Natural killer cell (primary cell): ENCODE measurements around the gene TRIM29. TPM values are rescaled to one million over a fixed set of nuclear protein-coding genes. Genes with fewer than 3 reads are reported as not detected.

Source experiments
- ATAC-seq, 3 donors: fragments of 150-1000 bp in 2 of 3; fragments of 200-7000 bp in 1 of 3; cut with Tn5 transposase; 1 replicate in 1 of 3; 2 replicates in 2 of 3; pipeline ENCODE4 v1.10.0; 2021; ENCODE audit warnings: mild to moderate bottlenecking in 2 of 3, moderate library complexity in 2 of 3
- DNase-seq, 2 donors: peaks; one replicate each; pipeline versions ENCODE4 v3.0.0 to v3.0.0-alpha.2; 2013 to 2021; ENCODE audit warnings: mixed read lengths in 1 of 2
- H3K27ac ChIP-seq: one replicate; pipeline ENCODE4 v1.5.1; 2013; ENCODE audit warnings: mild to moderate bottlenecking, low read length
- H3K27me3 ChIP-seq: one replicate; pipeline ENCODE4 v1.6.1; 2013; ENCODE audit warnings: low read length; ENCODE audit not compliant: control insufficient read depth, insufficient read depth
- H3K36me3 ChIP-seq: one replicate; pipeline ENCODE4 v1.6.1; 2013; ENCODE audit warnings: low read length; ENCODE audit not compliant: control insufficient read depth, insufficient read depth
- H3K4me1 ChIP-seq: one replicate; pipeline ENCODE4 v1.6.1; 2013; ENCODE audit warnings: low read length; ENCODE audit not compliant: control insufficient read depth, insufficient read depth
- H3K4me3 ChIP-seq: one replicate; pipeline ENCODE4 v1.5.1; 2013; ENCODE audit warnings: low read length
- H3K9me3 ChIP-seq: one replicate; pipeline ENCODE4 v1.6.1; 2013; ENCODE audit warnings: low read length; ENCODE audit not compliant: control insufficient read depth, insufficient read depth
- H3K27ac Mint-ChIP-seq, 2 donors: one replicate each; pipeline ENCODE4 v1.8.0; 2022; ENCODE audit warnings: mild to moderate bottlenecking in 2 of 2, mixed read lengths in 2 of 2, moderate library complexity in 1 of 2
- H3K27me3 Mint-ChIP-seq, 2 donors: one replicate each; pipeline ENCODE4 v1.8.0; 2022; ENCODE audit warnings: low read depth in 2 of 2, mixed read lengths in 2 of 2
- H3K36me3 Mint-ChIP-seq: one replicate; pipeline ENCODE4 v1.8.0; 2022; ENCODE audit warnings: mixed read lengths
- H3K4me1 Mint-ChIP-seq, 2 donors: one replicate each; pipeline ENCODE4 v1.8.0; 2022; ENCODE audit warnings: mixed read lengths in 2 of 2
- H3K4me3 Mint-ChIP-seq: one replicate; pipeline ENCODE4 v1.8.0; 2022; ENCODE audit warnings: mild to moderate bottlenecking, moderate library complexity, mixed read lengths
- H3K9me3 Mint-ChIP-seq, 2 donors: one replicate each; pipeline ENCODE4 v1.8.0; 2022; ENCODE audit warnings: mixed read lengths in 2 of 2
- CTCF ChIP-seq: fragments of 200-600 bp; IDR thresholded peaks from one replicate; pipeline ENCODE4 v1.8.0; 2022; ENCODE audit warnings: antibody characterized with exemption
- WGBS: methylation state at CpG from one replicate; pipeline ENCODE4 v1.1.7; 2013; ENCODE audit warnings: missing lambda C conversion rate; ENCODE audit not compliant: insufficient coverage; 5-methylcytosine and 5-hydroxymethylcytosine counted together
- intact Hi-C: fragments of 100-400 bp; cut with micrococcal nuclease; formaldehyde crosslinking; loops from one replicate; pipeline ENCODE4 v1.14.2; 2022
- total RNA-seq, 4 donors: library from RNA; stranded (reverse); fragments of 120-200 nt in 1 of 4; gene quantifications; one replicate each; pipeline versions ENCODE4 v1.2.3 to v1.2.4, GENCODE V29; 2013 to 2022

TRIM29 gene
- total RNA-seq, 3 donors from 2014 or later (not counting 1 experiment from before 2014, with no cell fraction given): not detected

- no peak for DNase-seq
- Histone ChIP-seq H3K4me1 (no peaks in the 10 kb centered on the region), H3K36me3 (no peaks in the 10 kb centered on the region), H3K4me3 (no peak overlapping the region), H3K27me3 (no peaks in the 10 kb centered on the region), H3K9me3 (no peaks in the 10 kb centered on the region), H3K27ac (no peak overlapping the region)
- no peaks in the 10 kb centered on the region for H3K4me1 Mint-ChIP-seq
- no peaks in the 10 kb centered on the region for H3K9me3 Mint-ChIP-seq
- H3K27me3 Mint-ChIP-seq: peaks cover 0 to 13% of the 10 kb centered on the region in 2 donors
- ATAC-seq: no peak
- TF ChIP-seq CTCF: no peak
- H3K4me3 Mint-ChIP-seq: no peak overlapping the region
- no peaks in the 10 kb centered on the region for H3K36me3 Mint-ChIP-seq
- no peak overlapping the region for H3K27ac Mint-ChIP-seq
- intact Hi-C loops: no loop called here
- WGBS: 88% methylated on average over 8 of the region's 8 CpGs
These were observed 12.4 kb downstream of the TRIM29 start for GRCh38 chr11:120125509-120125908.

- ATAC-seq (no peak), DNase-seq (no peak)
- Mint-ChIP-seq H3K36me3 (no peaks in the 10 kb centered on the region), H3K4me1 (no peaks in the 10 kb centered on the region), H3K4me3 (no peak overlapping the region), H3K27me3 (peaks cover 0 to 13% of the 10 kb centered on the region in 2 donors), H3K27ac (no peak overlapping the region), H3K9me3 (no peaks in the 10 kb centered on the region)
- intact Hi-C loops: no loop called here
- no peaks in the 10 kb centered on the region for H3K27me3 ChIP-seq
- H3K9me3 ChIP-seq: no peaks in the 10 kb centered on the region
- H3K4me1 ChIP-seq: no peaks in the 10 kb centered on the region
- WGBS: 69% methylated on average over 5 of the region's 5 CpGs
- H3K4me3 ChIP-seq: no peak overlapping the region
- no peak for TF ChIP-seq CTCF
- H3K27ac ChIP-seq: no peak overlapping the region
- no peaks in the 10 kb centered on the region for H3K36me3 ChIP-seq
These were observed 12.9 kb downstream of the TRIM29 start for GRCh38 chr11:120125024-120125423.

- H3K9me3 ChIP-seq: no peaks in the 10 kb centered on the region
- intact Hi-C loops: no loop called here
- no peak for TF ChIP-seq CTCF
- H3K4me1 Mint-ChIP-seq: no peaks in the 10 kb centered on the region
- no peak overlapping the region for H3K4me3 Mint-ChIP-seq
- no peaks in the 10 kb centered on the region for H3K27me3 ChIP-seq
- H3K4me3 ChIP-seq: no peak overlapping the region
- no peaks in the 10 kb centered on the region for H3K36me3 ChIP-seq
- no peak overlapping the region for H3K27ac Mint-ChIP-seq
- WGBS: 88% methylated on average over 14 of the region's 14 CpGs
- peaks cover 0 to 13% of the 10 kb centered on the region in 2 donors for H3K27me3 Mint-ChIP-seq
- no peak for ATAC-seq
- H3K36me3 Mint-ChIP-seq: no peaks in the 10 kb centered on the region
- no peaks in the 10 kb centered on the region for H3K9me3 Mint-ChIP-seq
- DNase-seq: no peak
- no peak overlapping the region for H3K27ac ChIP-seq
- no peaks in the 10 kb centered on the region for H3K4me1 ChIP-seq
These were observed 13.6 kb downstream of the TRIM29 start for GRCh38 chr11:120124355-120124754.

- Histone ChIP-seq H3K36me3 (no peaks in the 10 kb centered on the region), H3K4me3 (no peak overlapping the region), H3K4me1 (no peaks in the 10 kb centered on the region), H3K9me3 (no peaks in the 10 kb centered on the region), H3K27ac (no peak overlapping the region), H3K27me3 (no peaks in the 10 kb centered on the region)
- Mint-ChIP-seq H3K27ac (no peak overlapping the region), H3K4me1 (no peaks in the 10 kb centered on the region), H3K9me3 (no peaks in the 10 kb centered on the region), H3K36me3 (no peaks in the 10 kb centered on the region), H3K27me3 (peaks cover 0 to 13% of the 10 kb centered on the region in 2 donors), H3K4me3 (no peak overlapping the region)
- ATAC-seq: no peak
- intact Hi-C loops: no loop called here
- WGBS: 80% methylated on average over 13 of the region's 13 CpGs
- DNase-seq: no peak
- no peak for TF ChIP-seq CTCF
These were observed 14.0 kb downstream of the TRIM29 start for GRCh38 chr11:120123946-120124345.
